ENCODE measurements around the gene GAB4.
"Not testable (repeated sequence)": the region's sequence is repeated elsewhere in the genome, so short reads cannot be mapped to it uniquely, and the experiment has no call there.

The GAB4 gene

GRCh38 chr22:17007852-17008731 lies at the start of gene GAB4:
Gene GAB4, minus strand, starts transcription at chr22:17008222. Its CDS starts 108 bp downstream, at chr22:17008114.
- no peak for DNase-seq

- no peak for DNase-seq
These were observed 48.8 kb upstream of the GAB4 start for GRCh38 chr22:17056807-17057206.

- no peak for DNase-seq
These were observed 48.0 kb upstream of the GAB4 start for GRCh38 chr22:17056058-17056457.

DNA sequence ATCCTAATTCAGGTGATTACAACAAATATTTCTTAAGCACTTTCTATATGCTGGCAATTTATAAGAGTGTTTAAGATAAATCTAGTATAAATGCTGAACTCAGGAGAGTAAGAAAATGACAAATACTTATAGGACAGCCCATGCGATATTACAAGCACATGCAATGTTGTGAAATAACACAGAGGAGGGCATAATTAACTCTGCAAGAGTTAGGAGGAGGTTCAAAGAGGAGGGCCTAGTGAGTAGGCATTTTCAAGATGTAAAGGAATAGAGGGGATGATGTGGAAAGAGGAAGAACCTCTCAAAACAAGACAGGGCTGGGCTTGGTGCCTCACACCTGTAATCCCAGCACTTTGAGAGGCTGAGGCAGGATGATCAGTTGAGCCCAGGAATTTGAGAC lies 39.6 kb upstream of the GAB4 start:
- DNase-seq = no peak

DNA sequence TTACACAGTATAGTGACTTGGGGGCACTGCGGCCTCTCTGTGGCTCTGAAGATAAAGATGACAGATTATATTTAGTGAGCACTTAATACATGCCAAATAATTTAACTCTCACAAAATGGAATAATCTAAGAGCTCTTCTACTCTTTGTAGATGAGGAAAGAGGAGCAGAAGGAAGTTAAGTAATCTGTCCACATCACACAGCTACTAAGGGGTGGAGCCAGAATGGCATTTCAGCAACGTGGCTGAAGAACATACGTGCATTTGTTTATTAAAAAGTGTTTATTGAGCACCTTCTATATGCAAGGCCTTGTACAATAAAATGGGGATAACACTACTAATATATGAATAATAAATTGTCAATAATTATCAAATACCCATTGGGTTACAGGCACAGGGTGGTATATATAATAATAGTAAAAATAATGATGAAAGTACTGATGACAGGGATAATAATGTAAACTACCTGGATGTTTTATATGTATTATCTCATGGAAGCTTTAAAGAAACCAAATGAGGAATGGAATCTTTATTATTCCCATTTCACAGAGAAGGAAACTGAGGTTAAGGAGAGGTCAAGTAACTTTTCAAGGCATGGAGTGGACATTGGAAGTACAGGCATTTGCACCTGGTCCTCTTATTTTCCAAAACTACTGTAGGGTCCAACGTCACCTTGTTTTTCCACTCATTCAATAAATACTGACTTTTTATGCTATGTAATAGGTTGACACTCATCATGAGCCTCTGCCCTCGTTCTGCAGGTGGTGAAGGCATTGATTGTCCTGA lies 38.7 kb upstream of the GAB4 start:
- DNase-seq = no peak

GRCh38 chr22:17043521-17043920 lies 35.5 kb upstream of the GAB4 start:
- DNase-seq = no peak

DNA sequence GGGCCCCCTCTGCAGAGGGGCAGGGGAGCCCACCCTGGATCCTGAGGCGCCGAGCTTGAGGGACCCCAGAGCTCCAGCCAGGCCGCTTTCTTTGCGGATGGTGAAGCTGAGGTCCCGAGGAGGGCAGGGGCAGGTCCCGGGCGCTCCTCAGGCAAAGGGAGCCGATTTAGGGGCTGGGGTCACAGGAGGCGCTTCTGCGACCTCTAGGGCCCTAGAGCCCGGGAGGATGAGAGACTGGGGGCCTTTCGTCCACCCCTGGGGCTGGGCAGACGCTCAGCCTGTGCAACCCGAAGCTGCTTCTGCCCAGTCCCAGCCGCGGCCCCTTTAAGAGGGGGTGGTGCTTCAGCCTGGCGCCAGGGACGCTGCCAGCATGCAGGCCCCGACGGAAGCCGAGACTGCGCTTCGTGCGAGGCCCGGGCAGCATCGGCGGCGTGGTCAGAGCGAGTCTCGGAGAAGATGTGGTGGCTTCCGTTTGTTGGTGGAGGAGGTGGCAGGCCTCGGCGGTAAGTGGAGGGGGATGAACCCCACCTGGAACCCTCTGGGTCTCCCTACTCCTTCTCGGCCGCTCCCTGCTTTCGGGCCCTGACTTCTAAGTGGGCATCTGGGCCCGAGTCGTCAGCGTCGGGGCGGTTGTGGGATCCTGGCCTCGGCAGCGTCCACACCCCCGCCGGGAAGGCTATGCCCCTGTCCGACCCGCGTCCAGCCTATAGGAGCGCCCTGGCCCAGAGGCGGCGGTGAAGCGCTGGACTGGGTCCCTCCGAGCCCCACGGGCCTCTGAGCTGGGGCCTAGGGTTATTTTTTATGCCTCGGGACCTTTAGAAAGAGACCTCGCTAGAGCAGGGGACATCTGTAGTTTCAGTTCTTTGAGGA lies 29.1 kb upstream of the GAB4 start:
- not testable (repeated sequence) for DNase-seq

GRCh38 chr22:17035976-17036841 lies 28.2 kb upstream of the GAB4 start:
- DNase-seq = not testable (repeated sequence)

- DNase-seq = peak; percentile 83
These were observed 27.2 kb upstream of the GAB4 start for GRCh38 chr22:17035246-17035645.

DNA sequence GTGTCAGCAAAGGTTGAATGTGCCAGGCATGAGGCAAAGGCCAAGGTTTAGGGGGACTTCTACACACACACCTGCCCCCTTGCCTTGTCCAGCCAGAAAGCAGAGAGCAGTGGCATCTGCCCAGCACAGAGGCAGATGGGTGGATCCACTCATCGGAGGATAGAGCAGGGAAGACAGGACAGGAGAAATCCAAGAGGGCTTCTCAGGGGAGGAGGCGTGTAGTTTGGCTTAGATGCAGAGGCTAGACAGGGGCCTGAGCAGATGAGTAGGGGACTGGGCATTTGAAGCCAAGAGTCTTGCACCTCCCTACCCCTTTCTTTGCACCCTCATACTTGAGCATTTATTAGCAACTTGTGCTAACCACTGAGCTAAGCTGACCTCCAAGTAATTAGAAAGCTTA lies 26.5 kb upstream of the GAB4 start:
- DNase-seq = not testable (repeated sequence)

- not testable (repeated sequence) for DNase-seq
These were observed 24.3 kb upstream of the GAB4 start for GRCh38 chr22:17032277-17032676.

GRCh38 chr22:17024380-17024779 lies 16.4 kb upstream of the GAB4 start:
- DNase-seq = not testable (repeated sequence)

DNA sequence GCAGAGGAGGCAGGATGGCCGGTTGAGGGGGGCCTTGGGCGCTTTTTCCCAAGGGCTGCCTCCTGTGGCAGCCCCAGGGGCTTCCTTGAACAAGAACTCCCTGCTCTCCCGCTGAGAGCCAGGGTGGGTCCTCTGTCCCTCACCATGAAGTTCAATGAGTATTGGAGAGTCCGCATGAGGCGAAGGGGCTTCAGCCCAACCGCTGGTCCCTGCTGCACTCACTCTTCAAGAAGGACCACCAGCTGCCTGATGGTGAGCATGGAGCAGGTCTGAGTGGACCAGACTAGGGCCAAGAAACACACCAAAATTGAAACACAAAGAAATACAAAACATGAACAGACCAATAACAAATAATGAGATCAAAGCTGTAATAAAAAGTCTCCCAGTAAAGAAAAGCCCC lies 7.5 kb upstream of the GAB4 start:
- DNase-seq = not testable (repeated sequence)

- not testable (repeated sequence) for DNase-seq
These were observed 6.0 kb upstream of the GAB4 start for GRCh38 chr22:17014101-17014440.

GRCh38 chr22:17013396-17014100 lies 5.5 kb upstream of the GAB4 start:
- no peak for DNase-seq

GRCh38 chr22:17012267-17012666 lies 4.2 kb upstream of the GAB4 start:
- no peak for DNase-seq

- DNase-seq = no peak
These were observed 1.7 kb upstream of the GAB4 start for GRCh38 chr22:17009640-17010291.

GRCh38 chr22:17007257-17007656 lies 765 bp downstream of the GAB4 start:
- DNase-seq = no peak

- no peak for DNase-seq
These were observed 18.1 kb downstream of the GAB4 start for GRCh38 chr22:16989915-16990314.

- no peak for DNase-seq
These were observed 19.8 kb downstream of the GAB4 start for GRCh38 chr22:16988257-16988656.

DNA sequence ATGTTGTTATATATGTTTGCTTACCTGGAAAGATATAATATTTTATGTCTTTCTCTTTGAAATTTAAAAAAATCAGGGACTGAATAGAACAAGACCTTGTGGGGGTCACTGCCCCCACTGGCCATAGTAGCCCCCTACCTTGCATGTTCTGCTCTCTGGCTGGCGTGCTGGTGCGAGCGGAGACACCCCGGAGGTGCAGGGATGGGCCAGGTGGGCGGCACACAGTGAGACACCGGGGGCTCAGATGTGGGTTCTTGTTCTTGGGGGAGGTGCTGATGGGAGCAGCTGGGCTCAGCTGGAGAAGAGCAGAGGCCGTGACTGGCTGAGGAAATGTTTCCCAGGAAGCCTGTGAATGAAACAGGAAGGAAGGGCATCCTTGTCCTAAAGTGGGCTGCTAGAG lies 20.2 kb downstream of the GAB4 start:
- DNase-seq = no peak

All from NCI-H2029 (cell line).